Panc1 (cell line): ENCODE data around the gene ASAP2. TPM values are rescaled to one million over a fixed set of nuclear protein-coding genes. Genes with fewer than 3 reads are reported as not detected.

Source experiments
- ATAC-seq: fragments of 200-7000 bp; cut with Tn5 transposase; 2 replicates; pipeline ENCODE4 v1.9.1; 2020; ENCODE audit warnings: mild to moderate bottlenecking, moderate library complexity
- BruUV-seq: library from RNA; stranded (reverse); fragments of 400-500 nt; replicated peaks from 2 replicates; lab custom pipeline; 2021; lab: Mats Ljungman, UMichigan
- CTCF ChIA-PET: fragments of 300-600 bp; sonication (Branson Sonifier 250); formaldehyde crosslinking; loops from one replicate; lab custom pipeline; 2022; ENCODE audit warnings: antibody characterized with exemption; lab: Charles Lee
- POLR2A ChIA-PET: fragments of 300-600 bp; sonication (Branson Sonifier 250); formaldehyde crosslinking; loops from one replicate; lab custom pipeline; 2022; ENCODE audit warnings: antibody characterized with exemption; lab: Charles Lee
- DNase-seq: peaks from one replicate; pipeline ENCODE4 v3.0.0-alpha.2; 2010; ENCODE audit warnings: low read depth, low spot score
- H3K27ac ChIP-seq: 2 replicates; pipeline ENCODE4 v1.5.1; 2011; ENCODE audit warnings: mild to moderate bottlenecking, low read length, inconsistent platforms
- H3K27me3 ChIP-seq: fragments of 200-500 bp; sonication (Bioruptor generic); 2 replicates; pipeline ENCODE4 v1.6.0; 2014; ENCODE audit warnings: low read length, inconsistent platforms; ENCODE audit not compliant: control insufficient read depth, insufficient read depth
- H3K36me3 ChIP-seq: fragments of 200-500 bp; sonication (Bioruptor generic); 2 replicates; pipeline ENCODE4 v1.5.1; 2014; ENCODE audit warnings: inconsistent platforms, mild to moderate bottlenecking, low read length, moderate library complexity; ENCODE audit not compliant: control insufficient read depth, insufficient read depth
- H3K4me1 ChIP-seq: 2 replicates; pipeline ENCODE4 v1.5.1; 2011; ENCODE audit warnings: inconsistent platforms, mild to moderate bottlenecking, low read length, moderate library complexity; ENCODE audit not compliant: control insufficient read depth, insufficient read depth
- H3K4me3 ChIP-seq, 2 experiments: 2 replicates each; pipeline ENCODE4 v1.5.1; 2011 to 2012; ENCODE audit warnings: low read depth in 2 of 2, low read length in 2 of 2, mild to moderate bottlenecking in 2 of 2, inconsistent platforms in 1 of 2, moderate library complexity in 1 of 2
- H3K9me3 ChIP-seq: fragments of 200-500 bp; sonication (Bioruptor generic); 2 replicates; pipeline ENCODE4 v1.5.1; 2014; ENCODE audit warnings: low read depth, mild to moderate bottlenecking, inconsistent platforms, low read length, moderate library complexity; ENCODE audit not compliant: control insufficient read depth, insufficient read depth
- POLR2AphosphoS5 ChIP-seq: IDR thresholded peaks from 2 replicates; pipeline ENCODE4 v1.6.1; 2012; ENCODE audit warnings: mild to moderate bottlenecking, low read depth, low read length, moderate library complexity
- SIN3A ChIP-seq: IDR thresholded peaks from 2 replicates; pipeline ENCODE4 v1.6.1; 2012; ENCODE audit warnings: low read depth, mild to moderate bottlenecking, low read length, moderate library complexity, borderline replicate concordance; ENCODE audit not compliant: insufficient read depth
- TCF7L2 ChIP-seq: IDR thresholded peaks from 2 replicates; pipeline ENCODE4 v1.6.1; 2011; ENCODE audit warnings: mild to moderate bottlenecking, low read depth, low read length, inconsistent platforms
- in situ Hi-C: cut with HindIII; loops from 2 replicates; pipeline ENCODE4 v1.10.0; 2016; ENCODE audit warnings: low sequenced_read_pairs, low pct_unique_long_range_greater_than_20kb
- intact Hi-C: fragments of 100-400 bp; cut with micrococcal nuclease; formaldehyde crosslinking; loops from one replicate; pipeline ENCODE4 v1.10.0; 2022; ENCODE audit not compliant: unreplicated experiment
- total RNA-seq: library from RNA; stranded (reverse); gene quantifications from one replicate; pipeline ENCODE4 v1.2.1, GENCODE V29; 2021; ENCODE audit not compliant: unreplicated experiment
- TF ChIP-seq, protein P1 (sequence below): fragments of 450-650 bp; IDR thresholded peaks from 2 replicates; pipeline ENCODE4 v1.5.1; 2017; ENCODE audit warnings: mild to moderate bottlenecking
- TF ChIP-seq, protein P2 (sequence below), 2 experiments: IDR thresholded peaks; 2 replicates each; pipeline ENCODE4 v1.6.1; 2011 to 2012; ENCODE audit warnings: low read depth in 2 of 2, control low read depth in 1 of 2, low read length in 1 of 2, mild to moderate bottlenecking in 1 of 2, moderate library complexity in 1 of 2; ENCODE audit not compliant: insufficient read depth in 1 of 2

Gene ASAP2
- total RNA-seq, 1 experiment from 2014 or later, result 107 TPM

DNA sequence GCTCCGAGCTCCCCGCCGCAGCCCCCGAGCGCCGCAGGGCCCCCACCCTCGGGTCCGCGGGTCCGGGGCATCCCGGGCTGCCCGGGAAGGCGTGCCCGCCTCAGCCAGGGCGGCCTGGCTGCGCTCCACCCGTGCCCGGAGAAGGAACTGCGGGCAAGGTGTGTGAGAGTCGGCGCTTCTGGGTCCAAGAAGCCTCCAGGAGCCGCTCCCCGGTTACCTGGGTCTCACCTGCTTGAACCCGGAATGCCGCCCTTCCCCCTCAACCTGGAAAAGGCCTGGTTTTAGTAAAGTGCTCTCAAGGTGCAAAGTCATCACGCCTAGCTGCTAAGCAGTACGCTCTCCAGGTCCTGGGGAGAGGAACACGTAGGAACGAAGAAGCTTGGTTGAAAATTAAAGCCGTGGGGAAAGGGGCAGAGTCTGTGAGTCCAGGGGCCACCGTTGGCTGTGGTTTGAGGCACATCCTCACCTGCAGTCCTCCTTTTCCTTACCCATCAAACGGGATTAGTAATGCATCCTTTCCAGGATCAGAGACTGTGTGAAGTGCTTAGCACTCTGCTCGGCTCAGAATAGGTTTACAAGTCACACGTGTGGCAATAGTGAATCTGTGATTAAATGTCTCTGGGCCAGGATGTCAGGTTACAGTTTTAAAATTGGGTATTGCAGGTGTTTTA, 1.2 kb downstream of the ASAP2 start:
- Histone ChIP-seq H3K4me3 (peak overlapping the region; percentile 91 to 99), H3K36me3 (no peaks in the 10 kb centered on the region; the same call in 1 of the 2 replicates), H3K27ac (peak overlapping the region; percentile 97), H3K9me3 (no peaks in the 10 kb centered on the region), H3K4me1 (peaks cover 37% of the 10 kb centered on the region), H3K27me3 (no peaks in the 10 kb centered on the region)
- CTCF ChIA-PET, result interaction anchor here (0.6 to 0.7 kb wide), 2 partner anchors 35 to 74 kb away, joined by 3 to 6 read pairs; no protein-coding TSS in a partner anchor
- ATAC-seq, result 0 out of 2 replicates have a peak, but pooled peaks have one; percentile 5
- no TSS peak for BruUV-seq
- no peak for DNase-seq
- POLR2A ChIA-PET, result interaction anchor here (0.6 to 0.8 kb wide), 4 partner anchors 10 to 44 kb away, joined by 3 to 10 read pairs (median 4); no protein-coding TSS in a partner anchor
- in situ Hi-C loops (no loop called here), intact Hi-C loops (loop anchor here (5.0 kb wide), 1 partner anchor 65 kb away; no protein-coding TSS in a partner anchor)
- TF ChIP-seq TCF7L2, result no peak
- peak; percentile 29; the same call in 1 of the 2 replicates for TF ChIP-seq POLR2AphosphoS5

DNA sequence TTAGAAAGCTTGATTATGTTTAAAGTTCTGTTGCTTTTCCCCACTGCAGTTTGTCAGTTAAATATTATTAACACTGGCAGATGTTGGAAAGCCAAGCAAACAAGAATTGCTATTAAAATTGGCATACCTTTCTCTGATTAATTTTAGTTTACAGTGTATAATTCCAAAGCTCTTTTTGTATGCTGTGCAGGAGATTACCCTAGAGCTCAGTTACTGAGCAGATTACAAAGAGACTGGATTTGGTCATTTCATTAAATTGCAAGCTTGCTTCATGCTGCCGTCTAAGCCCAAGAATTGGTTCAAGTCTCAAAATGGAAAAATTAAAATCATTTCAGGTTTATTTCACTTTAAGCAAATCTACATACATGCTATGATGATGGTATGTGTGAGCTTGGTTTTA, 2.3 kb downstream of the ASAP2 start:
- Histone ChIP-seq H3K4me3 (peak overlapping the region; percentile 91 to 99), H3K9me3 (no peaks in the 10 kb centered on the region), H3K27ac (peak overlapping the region; percentile 94), H3K36me3 (no peaks in the 10 kb centered on the region; the same call in 1 of the 2 replicates), H3K4me1 (peaks cover 48% of the 10 kb centered on the region), H3K27me3 (no peaks in the 10 kb centered on the region)
- ChIA-PET CTCF (interaction anchor here (0.5 to 1.1 kb wide), 3 partner anchors 9 to 66 kb away, joined by 3 to 4 read pairs (median 3); no protein-coding TSS in a partner anchor), POLR2A (interaction anchor here (0.7 to 0.8 kb wide), 4 partner anchors 26 to 328 kb away, joined by 3 to 10 read pairs (median 4); no protein-coding TSS in a partner anchor)
- in situ Hi-C loops (no loop called here), intact Hi-C loops (loop anchor here (5.0 kb wide), 1 partner anchor 67 kb away; no protein-coding TSS in a partner anchor)
- no TSS peak for BruUV-seq
- ATAC-seq (no peak), DNase-seq (no peak)
- TF ChIP-seq POLR2AphosphoS5 (no peak), TCF7L2 (no peak)
- TF ChIP-seq, protein P1, sequence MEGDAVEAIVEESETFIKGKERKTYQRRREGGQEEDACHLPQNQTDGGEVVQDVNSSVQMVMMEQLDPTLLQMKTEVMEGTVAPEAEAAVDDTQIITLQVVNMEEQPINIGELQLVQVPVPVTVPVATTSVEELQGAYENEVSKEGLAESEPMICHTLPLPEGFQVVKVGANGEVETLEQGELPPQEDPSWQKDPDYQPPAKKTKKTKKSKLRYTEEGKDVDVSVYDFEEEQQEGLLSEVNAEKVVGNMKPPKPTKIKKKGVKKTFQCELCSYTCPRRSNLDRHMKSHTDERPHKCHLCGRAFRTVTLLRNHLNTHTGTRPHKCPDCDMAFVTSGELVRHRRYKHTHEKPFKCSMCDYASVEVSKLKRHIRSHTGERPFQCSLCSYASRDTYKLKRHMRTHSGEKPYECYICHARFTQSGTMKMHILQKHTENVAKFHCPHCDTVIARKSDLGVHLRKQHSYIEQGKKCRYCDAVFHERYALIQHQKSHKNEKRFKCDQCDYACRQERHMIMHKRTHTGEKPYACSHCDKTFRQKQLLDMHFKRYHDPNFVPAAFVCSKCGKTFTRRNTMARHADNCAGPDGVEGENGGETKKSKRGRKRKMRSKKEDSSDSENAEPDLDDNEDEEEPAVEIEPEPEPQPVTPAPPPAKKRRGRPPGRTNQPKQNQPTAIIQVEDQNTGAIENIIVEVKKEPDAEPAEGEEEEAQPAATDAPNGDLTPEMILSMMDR, result no peak

DNA sequence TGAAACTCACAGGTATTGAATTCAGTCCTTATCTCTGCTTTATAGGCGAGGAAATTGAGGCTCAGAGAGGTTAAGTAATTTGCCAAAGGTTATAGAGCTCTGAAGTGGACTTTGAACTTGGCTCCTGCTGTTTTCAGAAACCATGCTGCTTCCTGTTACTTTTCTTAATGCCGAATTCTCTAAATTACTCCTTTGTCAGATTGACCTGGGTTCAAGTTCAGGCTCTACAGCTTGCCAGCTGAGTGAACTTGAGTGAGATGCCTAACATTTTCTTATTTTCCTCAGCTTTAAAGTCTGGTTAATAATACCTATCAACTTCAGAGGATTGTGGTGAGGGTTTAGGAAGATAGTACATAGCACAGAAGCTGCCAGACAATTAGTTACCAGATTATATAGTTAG, 3.4 kb downstream of the ASAP2 start:
- POLR2A ChIA-PET, result interaction anchor here (0.6 kb wide), 1 partner anchor 27 kb away, joined by 9 read pairs; no protein-coding TSS in a partner anchor
- peak overlapping the region; percentile 91 to 99 for H3K4me3 ChIP-seq
- ATAC-seq, result no peak
- no TSS peak for BruUV-seq
- CTCF ChIA-PET, result no interaction called here
- peaks cover 58% of the 10 kb centered on the region for H3K4me1 ChIP-seq
- no peaks in the 10 kb centered on the region for H3K9me3 ChIP-seq
- in situ Hi-C loops (no loop called here), intact Hi-C loops (no loop called here)
- no peak for TF ChIP-seq SIN3A
- TF ChIP-seq, protein P2, sequence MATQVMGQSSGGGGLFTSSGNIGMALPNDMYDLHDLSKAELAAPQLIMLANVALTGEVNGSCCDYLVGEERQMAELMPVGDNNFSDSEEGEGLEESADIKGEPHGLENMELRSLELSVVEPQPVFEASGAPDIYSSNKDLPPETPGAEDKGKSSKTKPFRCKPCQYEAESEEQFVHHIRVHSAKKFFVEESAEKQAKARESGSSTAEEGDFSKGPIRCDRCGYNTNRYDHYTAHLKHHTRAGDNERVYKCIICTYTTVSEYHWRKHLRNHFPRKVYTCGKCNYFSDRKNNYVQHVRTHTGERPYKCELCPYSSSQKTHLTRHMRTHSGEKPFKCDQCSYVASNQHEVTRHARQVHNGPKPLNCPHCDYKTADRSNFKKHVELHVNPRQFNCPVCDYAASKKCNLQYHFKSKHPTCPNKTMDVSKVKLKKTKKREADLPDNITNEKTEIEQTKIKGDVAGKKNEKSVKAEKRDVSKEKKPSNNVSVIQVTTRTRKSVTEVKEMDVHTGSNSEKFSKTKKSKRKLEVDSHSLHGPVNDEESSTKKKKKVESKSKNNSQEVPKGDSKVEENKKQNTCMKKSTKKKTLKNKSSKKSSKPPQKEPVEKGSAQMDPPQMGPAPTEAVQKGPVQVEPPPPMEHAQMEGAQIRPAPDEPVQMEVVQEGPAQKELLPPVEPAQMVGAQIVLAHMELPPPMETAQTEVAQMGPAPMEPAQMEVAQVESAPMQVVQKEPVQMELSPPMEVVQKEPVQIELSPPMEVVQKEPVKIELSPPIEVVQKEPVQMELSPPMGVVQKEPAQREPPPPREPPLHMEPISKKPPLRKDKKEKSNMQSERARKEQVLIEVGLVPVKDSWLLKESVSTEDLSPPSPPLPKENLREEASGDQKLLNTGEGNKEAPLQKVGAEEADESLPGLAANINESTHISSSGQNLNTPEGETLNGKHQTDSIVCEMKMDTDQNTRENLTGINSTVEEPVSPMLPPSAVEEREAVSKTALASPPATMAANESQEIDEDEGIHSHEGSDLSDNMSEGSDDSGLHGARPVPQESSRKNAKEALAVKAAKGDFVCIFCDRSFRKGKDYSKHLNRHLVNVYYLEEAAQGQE (IDR thresholded peaks at IDR 0.05; ENCODE audit: insufficient read depth in 1 of 2, low read depth in 2 of 2, low read length in 1 of 2), result no peak
- TF ChIP-seq, protein P1, result no peak
- TF ChIP-seq POLR2AphosphoS5, result no peak
- no peak for TF ChIP-seq TCF7L2
- no peaks in the 10 kb centered on the region; the same call in 1 of the 2 replicates for H3K36me3 ChIP-seq
- no peak for DNase-seq
- peak overlapping the region; percentile 94 for H3K27ac ChIP-seq
- H3K27me3 ChIP-seq, result no peaks in the 10 kb centered on the region
